HEK293 (cell line): ENCODE results near the gene C19orf12.
A peak's percentile ranks its signal among the peaks of the same experiment; 100 is the strongest.

ENCODE experiments used
- AEBP2 ChIP-seq: fragments of 450-650 bp; formaldehyde crosslinking; IDR thresholded peaks from 2 replicates; pipeline ENCODE4 v1.5.1; 2016; ENCODE audit warnings: missing biosample characterization, missing genetic modification characterization, borderline replicate concordance
- ATF2 ChIP-seq: fragments of 450-650 bp; formaldehyde crosslinking; IDR thresholded peaks from 2 replicates; pipeline ENCODE4 v1.5.1; 2016; ENCODE audit warnings: missing biosample characterization, missing genetic modification characterization, low read depth
- GFI1B ChIP-seq: fragments of 450-650 bp; formaldehyde crosslinking; IDR thresholded peaks from 2 replicates; pipeline ENCODE4 v1.5.1; 2016; ENCODE audit warnings: missing biosample characterization, missing genetic modification characterization
- GLIS1 ChIP-seq: fragments of 450-650 bp; formaldehyde crosslinking; IDR thresholded peaks from 2 replicates; pipeline ENCODE4 v1.5.1; 2016; ENCODE audit warnings: missing biosample characterization, missing genetic modification characterization
- KLF10 ChIP-seq: fragments of 450-650 bp; IDR thresholded peaks from 2 replicates; pipeline ENCODE4 v1.5.1; 2018; ENCODE audit warnings: missing biosample characterization, mild to moderate bottlenecking, missing genetic modification characterization
- MYNN ChIP-seq: fragments of 450-650 bp; formaldehyde crosslinking; IDR thresholded peaks from 2 replicates; pipeline ENCODE4 v1.5.1; 2016; ENCODE audit warnings: missing biosample characterization, missing genetic modification characterization, borderline replicate concordance
- MZF1 ChIP-seq: fragments of 450-650 bp; formaldehyde crosslinking; IDR thresholded peaks from 2 replicates; pipeline ENCODE4 v1.5.1; 2017; ENCODE audit warnings: missing biosample characterization, missing genetic modification characterization, borderline replicate concordance
- SCRT2 ChIP-seq: fragments of 450-650 bp; formaldehyde crosslinking; IDR thresholded peaks from 2 replicates; pipeline ENCODE4 v1.5.1; 2016; ENCODE audit warnings: missing biosample characterization, missing genetic modification characterization
- TRIM28 ChIP-seq: IDR thresholded peaks from 2 replicates; pipeline ENCODE4 v1.6.1; 2011; ENCODE audit warnings: low read length, control low read depth, borderline replicate concordance
- ZBTB26 ChIP-seq: fragments of 450-650 bp; formaldehyde crosslinking; optimal IDR thresholded peaks from 2 replicates; pipeline ENCODE3; 2016; ENCODE audit warnings: missing biosample characterization, mild to moderate bottlenecking, missing genetic modification characterization
- ZBTB6 ChIP-seq: fragments of 450-650 bp; formaldehyde crosslinking; IDR thresholded peaks from 2 replicates; pipeline ENCODE4 v1.5.1; 2017; ENCODE audit warnings: missing biosample characterization, missing genetic modification characterization
- ZBTB8A ChIP-seq: fragments of 450-650 bp; formaldehyde crosslinking; IDR thresholded peaks from 2 replicates; pipeline ENCODE4 v1.5.1; 2016; ENCODE audit warnings: missing biosample characterization, missing genetic modification characterization
- ZFP37 ChIP-seq: fragments of 450-650 bp; formaldehyde crosslinking; IDR thresholded peaks from 2 replicates; pipeline ENCODE4 v1.5.1; 2016; ENCODE audit warnings: missing biosample characterization, missing genetic modification characterization
- ZFP41 ChIP-seq: fragments of 450-650 bp; formaldehyde crosslinking; IDR thresholded peaks from 2 replicates; pipeline ENCODE4 v1.5.1; 2016; ENCODE audit warnings: missing biosample characterization, missing genetic modification characterization, borderline replicate concordance
- ZNF148 ChIP-seq: fragments of 450-650 bp; formaldehyde crosslinking; IDR thresholded peaks from 2 replicates; pipeline ENCODE4 v1.5.0; 2017; ENCODE audit warnings: missing biosample characterization, missing genetic modification characterization, borderline replicate concordance
- ZNF16 ChIP-seq: fragments of 450-650 bp; formaldehyde crosslinking; IDR thresholded peaks from 2 replicates; pipeline ENCODE4 v1.5.1; 2016; ENCODE audit warnings: low read depth, missing biosample characterization, missing genetic modification characterization
- ZNF174 ChIP-seq: fragments of 450-650 bp; formaldehyde crosslinking; IDR thresholded peaks from 2 replicates; pipeline ENCODE4 v1.5.0; 2017; ENCODE audit warnings: missing biosample characterization, mild to moderate bottlenecking, missing genetic modification characterization
- ZNF239 ChIP-seq: fragments of 450-650 bp; formaldehyde crosslinking; IDR thresholded peaks from 2 replicates; pipeline ENCODE4 v1.5.1; 2016; ENCODE audit warnings: missing biosample characterization, missing genetic modification characterization
- ZNF266 ChIP-seq: fragments of 450-650 bp; formaldehyde crosslinking; IDR thresholded peaks from 2 replicates; pipeline ENCODE4 v1.5.1; 2016; ENCODE audit warnings: missing biosample characterization, missing genetic modification characterization, low read depth
- ZNF37A ChIP-seq: fragments of 450-650 bp; IDR thresholded peaks from 2 replicates; pipeline ENCODE4 v1.5.1; 2018; ENCODE audit warnings: missing biosample characterization, missing genetic modification characterization
- ZNF394 ChIP-seq: fragments of 450-650 bp; formaldehyde crosslinking; IDR thresholded peaks from 2 replicates; pipeline ENCODE4 v1.5.1; 2016; ENCODE audit warnings: missing biosample characterization, missing genetic modification characterization, mild to moderate bottlenecking, moderate library complexity, borderline replicate concordance
- ZNF404 ChIP-seq: fragments of 450-650 bp; formaldehyde crosslinking; IDR thresholded peaks from 2 replicates; pipeline ENCODE4 v1.5.1; 2017; ENCODE audit warnings: missing biosample characterization, missing genetic modification characterization
- ZNF518A ChIP-seq: fragments of 450-650 bp; formaldehyde crosslinking; conservative IDR thresholded peaks from 2 replicates; pipeline ENCODE4 v1.5.1; 2016; ENCODE audit warnings: low read depth, missing biosample characterization, missing genetic modification characterization
- ZNF558 ChIP-seq: fragments of 450-650 bp; formaldehyde crosslinking; IDR thresholded peaks from 2 replicates; pipeline ENCODE4 v1.5.1; 2016; ENCODE audit warnings: missing biosample characterization, missing genetic modification characterization
- ZNF600 ChIP-seq: fragments of 450-650 bp; formaldehyde crosslinking; IDR thresholded peaks from 2 replicates; pipeline ENCODE4 v1.5.1; 2016; ENCODE audit warnings: missing biosample characterization, missing genetic modification characterization
- ZNF664 ChIP-seq: fragments of 450-650 bp; formaldehyde crosslinking; IDR thresholded peaks from 2 replicates; pipeline ENCODE4 v1.5.1; 2016; ENCODE audit warnings: missing biosample characterization, missing genetic modification characterization
- ZNF776 ChIP-seq: fragments of 450-650 bp; formaldehyde crosslinking; IDR thresholded peaks from 2 replicates; pipeline ENCODE4 v1.5.0; 2017; ENCODE audit warnings: missing biosample characterization, missing genetic modification characterization, borderline replicate concordance

The C19orf12 gene

GRCh38 chr19:29714953-29715700, at the start of gene C19orf12 (continued):
- TF ChIP-seq ZBTB6 (no peak; the same call in 1 of the 2 replicates), AEBP2 (no peak), ZNF776 (tag by site-specific recombination) (no peak), KLF10 (tag by site-specific recombination) (peak; percentile 82), ZBTB26 (tag by site-specific recombination) (peak; percentile 97), ZNF558 (no peak), ZNF518A (tag by site-specific recombination) (no peak), MZF1 (no peak), GLIS1 (peak; percentile 74), ZNF16 (tag by site-specific recombination) (peak; percentile 37; the same call in 1 of the 2 replicates), ZNF404 (tag by site-specific recombination) (no peak), ZNF37A (tag by site-specific recombination) (no peak), ZNF664 (tag by site-specific recombination) (peak; percentile 24; the same call in 1 of the 2 replicates), ZBTB8A (tag by site-specific recombination) (peak; percentile 46; the same call in 1 of the 2 replicates), ZNF174 (tag by site-specific recombination) (no peak), ATF2 (tag by site-specific recombination) (no peak), ZFP41 (tag by site-specific recombination) (no peak), TRIM28 (no peak), ZNF394 (tag by site-specific recombination) (no peak), ZNF239 (tag by site-specific recombination) (no peak), ZNF148 (tag by site-specific recombination) (no peak), ZNF600 (no peak), SCRT2 (tag by site-specific recombination) (no peak), GFI1B (tag by site-specific recombination) (peak; percentile 6; the same call in 1 of the 2 replicates), ZFP37 (peak; percentile 96), MYNN (no peak), ZNF266 (0 out of 2 replicates have a peak, but pooled peaks have one; percentile 5)
